ENCODE data around the gene RAPGEF1.

Gene RAPGEF1

DNA sequence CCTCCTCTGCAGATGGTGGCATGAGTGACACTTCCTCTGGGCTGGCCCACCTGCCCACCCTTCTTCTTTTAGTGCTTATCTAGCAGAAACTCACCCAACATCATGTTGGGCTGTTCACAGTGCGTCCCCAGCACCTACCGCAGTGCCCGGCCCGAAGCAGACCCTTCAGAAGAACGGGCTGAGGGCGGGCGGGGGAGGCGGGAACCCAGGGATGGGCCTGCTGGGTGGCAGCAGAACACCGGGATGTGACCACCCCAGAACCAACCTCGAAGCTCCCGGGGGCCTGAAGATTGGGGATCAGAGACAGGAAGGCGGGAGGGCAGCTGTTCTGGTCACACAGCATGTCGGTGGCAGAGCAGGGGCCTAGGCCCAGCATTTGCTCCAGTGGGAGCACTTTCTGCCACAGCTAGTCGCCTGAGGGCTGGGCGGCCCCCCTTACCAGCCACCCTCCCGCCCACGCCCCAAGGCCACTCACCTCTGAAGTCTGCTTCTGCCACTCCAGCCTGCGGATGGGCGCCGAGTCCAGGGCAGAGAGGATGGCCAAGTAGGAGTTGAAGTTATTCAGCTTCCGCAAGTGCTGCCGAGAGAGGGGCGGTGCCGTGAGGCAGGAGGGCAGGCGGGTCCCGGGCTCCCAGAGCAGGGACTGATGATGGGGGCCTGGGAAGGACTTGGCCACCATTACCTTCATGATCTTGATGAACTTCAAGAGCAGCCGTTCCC lies 155.9 kb downstream of the RAPGEF1 start:
- DNase-seq (ENCODE audit: low read depth): no peak

DNA sequence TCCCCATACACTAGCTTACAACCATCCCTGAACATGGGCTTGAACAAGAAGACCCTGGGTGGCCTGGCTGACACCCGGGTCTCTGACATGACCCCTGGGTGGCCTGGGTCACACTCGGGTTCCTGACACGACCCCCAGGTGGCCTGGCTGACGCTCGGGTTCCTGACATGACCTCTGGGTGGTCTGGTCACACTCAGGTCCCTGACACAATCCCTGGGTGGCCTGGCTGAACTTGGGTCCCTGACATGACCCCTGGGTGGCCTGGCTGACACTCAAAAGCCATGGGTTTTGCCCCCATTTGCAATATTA lies 156.6 kb downstream of the RAPGEF1 start:
- no peak for DNase-seq (ENCODE audit: low read depth)

DNA sequence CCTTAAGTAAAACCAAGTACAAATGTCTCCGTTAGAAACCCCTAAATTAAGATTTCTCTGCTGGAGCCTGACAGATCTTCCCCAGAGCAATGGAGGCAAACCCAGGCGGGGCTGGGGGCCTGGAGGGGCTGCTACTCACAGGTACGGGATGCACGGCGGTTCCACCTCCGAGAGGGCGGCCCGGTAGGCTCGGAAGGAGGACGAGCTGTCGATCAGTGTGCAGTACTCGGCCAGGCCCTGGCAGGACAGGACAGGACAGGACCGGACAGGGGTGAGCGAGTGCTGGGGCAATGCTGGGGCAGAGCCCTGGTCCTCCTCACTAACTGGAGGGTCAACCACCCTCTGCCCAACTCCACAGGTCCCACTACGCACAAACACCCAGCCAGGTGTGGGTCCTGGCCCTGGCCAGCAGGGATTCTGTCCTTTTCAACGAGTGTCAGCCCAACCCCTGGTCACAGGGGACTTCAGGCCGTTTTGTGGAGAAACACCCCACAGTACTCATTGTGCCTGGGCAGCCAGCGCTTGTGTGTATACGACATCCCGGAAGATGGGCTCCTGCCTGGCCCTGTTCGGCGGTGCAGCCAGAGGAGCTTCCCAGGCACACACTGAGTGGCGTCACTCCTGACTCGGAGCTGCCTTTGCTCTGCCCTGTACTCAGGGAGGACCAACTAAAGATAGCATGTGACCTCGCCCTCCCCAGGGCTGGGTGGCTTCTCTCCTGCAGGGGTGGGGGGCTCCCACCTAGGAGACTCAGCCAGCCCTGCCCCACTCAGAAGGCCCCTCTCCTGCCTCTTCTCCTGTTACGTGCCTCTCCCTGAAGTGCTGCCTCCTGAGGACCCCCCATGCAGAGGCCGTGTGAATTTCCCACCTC lies 157.2 kb downstream of the RAPGEF1 start:
- DNase-seq (ENCODE audit: low read depth): no peak

DNA sequence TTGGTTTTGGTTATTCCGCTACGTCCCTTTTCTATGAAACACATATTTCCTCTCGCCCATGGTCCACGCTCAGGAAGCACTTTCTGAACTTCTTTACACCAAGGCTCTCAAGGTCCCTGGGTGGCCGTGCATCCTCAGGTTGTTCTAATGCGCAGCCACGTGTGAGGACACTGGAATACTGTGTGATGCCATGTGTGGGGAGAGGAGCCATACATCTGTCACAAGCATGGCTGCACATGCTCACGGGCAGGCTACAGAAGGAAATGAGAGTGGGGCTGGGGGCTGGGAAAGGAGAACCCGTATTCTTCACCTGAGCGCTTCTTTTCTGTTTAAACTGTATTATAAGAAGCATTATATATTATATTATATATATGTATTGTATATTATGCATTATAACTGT lies 157.8 kb downstream of the RAPGEF1 start:
- DNase-seq (ENCODE audit: low read depth): no peak

DNA sequence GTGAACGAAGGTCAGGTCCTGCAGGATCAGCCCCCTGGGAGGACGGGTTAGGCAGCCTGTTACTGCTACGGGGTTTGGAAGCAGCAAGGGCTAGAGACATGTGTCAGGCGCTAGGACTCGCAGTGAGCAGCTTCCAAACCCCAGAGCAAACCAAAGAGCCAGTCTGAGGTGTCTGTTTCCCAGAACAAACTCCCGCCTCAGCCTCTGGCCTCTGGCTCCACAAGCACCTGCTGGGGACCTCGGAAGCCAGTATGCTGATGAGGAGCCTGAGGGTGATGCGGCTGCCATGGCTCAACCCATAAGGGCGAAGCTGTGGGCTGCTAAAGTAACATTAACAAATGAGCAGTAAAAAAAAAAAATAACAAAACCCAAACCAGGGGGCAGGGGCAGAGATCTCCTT lies 159.5 kb downstream of the RAPGEF1 start:
- DNase-seq (ENCODE audit: low read depth): no peak

DNA sequence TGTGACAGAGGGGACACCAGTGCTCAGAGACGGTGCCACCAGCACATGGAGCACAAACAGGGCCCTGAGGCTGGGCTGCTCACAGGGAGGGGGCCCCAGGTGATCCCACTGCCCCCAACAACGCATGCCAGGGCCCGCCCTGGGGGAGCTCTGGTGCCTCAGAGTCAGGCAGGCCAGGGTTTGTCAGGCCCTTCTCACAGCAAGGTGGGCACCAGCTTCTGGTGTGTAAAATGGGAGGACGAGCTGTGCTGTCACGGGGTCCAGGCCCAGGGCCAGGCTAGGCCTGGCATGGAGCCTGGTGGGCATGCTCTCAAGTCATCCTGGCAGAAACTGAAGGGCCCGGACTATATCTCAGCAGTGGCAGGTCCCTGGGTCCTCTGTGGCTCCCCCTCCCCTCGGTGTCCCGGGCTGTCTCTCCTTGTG lies 160.1 kb downstream of the RAPGEF1 start:
- DNase-seq (ENCODE audit: low read depth): no peak

DNA sequence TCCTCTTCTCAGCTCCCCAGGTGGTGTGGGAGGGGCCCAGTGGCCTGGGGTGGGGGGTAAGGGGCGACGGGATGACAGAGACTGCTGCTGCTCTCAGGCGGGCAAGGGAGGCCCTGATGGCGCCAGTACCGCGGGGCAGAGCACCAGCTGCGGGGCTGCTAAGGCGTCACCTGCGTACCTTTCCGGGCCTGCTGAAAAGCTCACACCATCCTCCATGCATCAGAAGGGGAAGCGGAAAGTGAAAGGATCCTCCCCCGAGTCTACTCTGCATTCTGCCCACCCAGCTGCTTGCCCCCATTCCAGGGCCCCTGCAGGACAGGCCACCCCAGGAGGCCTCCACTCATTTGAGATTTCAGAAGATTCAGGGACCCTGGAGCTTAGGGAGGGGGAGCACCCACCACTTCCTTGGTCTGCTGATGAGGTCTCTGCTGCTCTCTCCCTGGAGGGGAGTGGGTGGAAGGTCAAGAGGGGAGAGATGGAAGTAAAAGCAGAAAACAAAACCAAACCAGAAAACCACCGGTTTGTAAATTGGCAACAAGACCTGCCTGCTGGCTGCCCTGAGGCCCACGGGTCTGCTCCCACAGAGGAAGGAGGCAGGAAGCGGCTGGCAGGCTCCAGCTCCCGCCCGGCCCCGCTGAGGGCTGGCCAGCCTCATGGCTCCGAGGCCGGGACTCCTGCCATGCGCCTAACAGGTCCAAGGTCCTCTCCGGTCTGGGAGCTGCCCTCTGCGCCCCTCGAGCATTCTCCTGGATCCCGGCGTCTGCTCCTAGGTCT lies 161.0 kb downstream of the RAPGEF1 start:
- DNase-seq (ENCODE audit: low read depth): peak; percentile 14

DNA sequence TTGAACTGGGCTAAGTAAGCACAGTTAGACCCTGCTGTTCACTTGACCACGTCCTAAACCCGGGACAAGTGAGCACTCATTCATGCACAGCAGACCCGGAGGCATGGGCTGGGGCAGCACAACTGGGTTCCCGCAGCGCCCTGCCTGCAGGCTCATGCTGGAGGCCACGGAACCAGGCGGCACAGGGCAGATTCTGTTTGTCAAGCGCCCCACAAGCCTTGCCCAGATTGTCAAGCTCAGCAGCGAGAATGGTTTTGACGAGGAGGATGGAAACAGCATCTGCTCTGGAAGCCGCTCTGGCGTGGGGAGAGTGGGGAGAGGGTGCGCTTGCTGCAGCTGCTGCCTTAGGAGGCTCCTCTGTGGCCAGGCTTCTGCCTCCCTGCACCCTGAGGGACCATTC lies 161.9 kb downstream of the RAPGEF1 start:
- DNase-seq (ENCODE audit: low read depth): no peak

DNA sequence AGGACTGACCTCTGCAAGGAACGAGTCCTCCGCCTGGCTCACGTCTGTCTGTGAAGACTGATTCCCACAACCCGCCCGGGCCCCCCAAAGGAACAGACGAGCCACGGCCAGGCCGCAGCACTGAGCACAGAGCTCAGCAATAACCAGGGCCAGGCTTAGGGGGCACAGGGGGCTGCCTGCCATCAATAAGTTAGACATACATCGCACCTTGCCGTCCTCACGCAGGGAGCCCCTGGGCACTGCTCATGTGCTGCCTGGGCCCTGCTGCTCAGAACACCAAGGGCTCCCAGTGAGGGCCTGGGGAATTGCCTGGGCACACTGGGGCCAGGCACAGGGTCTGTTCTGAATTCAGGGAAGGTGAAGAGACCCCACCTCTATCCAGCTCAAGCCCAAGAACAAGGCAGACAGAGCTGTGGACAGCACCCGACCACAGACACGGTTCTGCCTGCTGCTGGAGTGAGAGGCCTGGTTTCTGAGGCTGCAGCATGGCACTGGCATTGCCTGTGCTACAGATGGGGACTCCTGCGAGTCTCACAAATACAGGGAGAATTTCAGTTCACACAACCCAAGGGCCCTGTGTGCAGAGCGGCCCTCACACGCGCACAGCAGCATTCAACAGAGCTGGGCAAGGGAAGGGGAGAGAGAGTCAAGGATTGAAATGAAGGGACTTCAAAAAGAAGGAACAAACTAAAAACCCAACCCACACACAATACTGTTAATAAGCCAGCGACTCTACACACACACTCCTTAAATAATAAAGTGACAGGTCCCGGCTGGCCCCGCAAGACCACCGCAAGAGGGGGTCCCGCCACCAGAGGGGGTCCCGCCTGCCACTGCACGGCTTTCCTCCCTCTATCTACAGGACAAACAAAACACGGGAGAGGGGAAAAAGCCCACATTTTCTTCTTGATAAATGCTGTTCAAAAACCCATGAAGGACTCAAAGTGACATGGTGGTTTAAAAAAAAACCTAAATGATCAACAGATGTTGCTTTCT lies 162.6 kb downstream of the RAPGEF1 start:
- no peak for DNase-seq (ENCODE audit: low read depth)

DNA sequence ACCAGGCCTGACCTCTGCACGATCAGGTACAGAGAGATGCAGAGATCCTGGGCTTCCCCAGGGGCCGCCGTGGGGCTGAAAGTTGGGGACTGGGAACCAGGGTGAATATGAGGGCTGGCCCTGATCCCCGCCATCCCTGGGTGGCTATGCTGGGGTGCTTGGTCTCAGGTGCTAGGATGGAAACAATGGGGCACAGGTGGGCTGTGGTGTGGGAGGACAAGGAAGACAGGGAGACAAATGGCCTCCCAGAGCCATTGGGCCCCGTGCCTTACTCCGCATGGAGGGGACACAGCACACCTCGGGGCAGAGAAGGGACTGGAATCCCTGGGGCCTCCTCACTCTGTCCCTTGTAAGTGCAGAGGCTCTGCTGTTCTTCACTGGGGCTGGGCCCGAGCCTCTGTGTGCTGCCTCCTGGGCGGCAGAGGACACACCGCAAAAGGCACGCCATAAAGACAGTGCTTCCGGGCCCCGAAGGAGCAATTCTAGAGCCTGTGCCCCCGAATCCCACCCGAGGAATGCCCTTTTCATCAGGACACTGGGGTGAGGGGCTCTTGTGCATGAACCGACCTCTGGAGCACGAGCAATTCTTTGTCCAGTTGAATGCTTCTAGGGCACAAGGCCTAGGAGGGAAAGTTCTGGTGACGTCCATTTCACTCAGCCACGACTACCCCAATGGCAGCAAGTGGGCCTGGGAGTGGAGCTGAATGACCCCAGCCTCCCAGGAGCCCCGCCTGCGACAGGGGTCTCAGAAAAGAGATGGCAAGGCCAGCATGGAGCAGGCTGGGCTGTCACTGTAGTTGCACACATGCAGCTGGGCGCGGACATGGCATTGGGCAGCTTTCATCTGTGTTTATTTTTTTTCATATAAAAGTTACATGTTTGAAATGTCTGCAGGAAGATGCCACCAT lies 163.7 kb downstream of the RAPGEF1 start:
- DNase-seq (ENCODE audit: low read depth): no peak

DNA sequence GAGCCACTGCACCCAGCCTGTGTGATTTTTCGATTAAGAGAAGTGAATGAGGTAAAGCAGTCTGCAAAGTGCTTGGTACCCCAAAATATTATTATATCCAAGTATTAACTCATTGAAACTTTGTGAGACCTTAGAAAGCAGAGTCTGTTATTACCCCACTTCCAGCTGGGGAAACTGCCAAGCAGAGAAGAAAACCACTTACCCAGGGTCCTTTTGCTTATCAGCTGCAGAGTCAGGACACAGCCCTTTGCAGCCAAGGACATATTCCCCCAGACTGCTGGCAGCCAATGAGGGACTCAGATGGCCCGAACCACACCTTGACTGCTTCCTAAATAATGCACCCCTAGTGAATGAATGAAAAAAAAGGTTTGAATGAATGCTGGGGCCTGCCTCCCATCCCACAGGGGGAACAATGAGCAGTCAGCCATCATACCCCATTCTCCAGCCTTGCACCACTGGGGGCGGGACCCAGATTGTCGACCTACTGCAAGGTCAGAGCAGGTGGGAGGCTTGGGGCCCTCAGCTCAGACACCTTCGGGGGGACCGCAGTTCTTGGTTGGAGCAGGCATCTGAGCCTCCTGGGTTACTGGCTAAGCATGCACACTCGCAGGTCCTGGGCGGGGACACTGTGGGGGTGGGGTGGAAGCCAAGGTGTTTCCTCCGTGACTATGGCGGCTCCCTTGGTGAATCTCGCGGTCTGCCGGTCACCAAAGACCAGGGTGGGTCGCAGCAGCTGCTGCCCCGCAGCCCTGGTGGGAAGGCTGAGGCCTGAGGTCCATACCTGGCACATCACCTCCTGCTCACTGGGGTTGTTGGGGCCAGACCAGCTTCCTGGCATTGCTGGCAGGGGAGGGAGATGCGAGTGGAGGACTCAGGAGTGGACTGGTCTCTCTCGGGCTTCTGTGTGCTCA lies 164.9 kb downstream of the RAPGEF1 start:
- DNase-seq (ENCODE audit: low read depth): no peak

DNA sequence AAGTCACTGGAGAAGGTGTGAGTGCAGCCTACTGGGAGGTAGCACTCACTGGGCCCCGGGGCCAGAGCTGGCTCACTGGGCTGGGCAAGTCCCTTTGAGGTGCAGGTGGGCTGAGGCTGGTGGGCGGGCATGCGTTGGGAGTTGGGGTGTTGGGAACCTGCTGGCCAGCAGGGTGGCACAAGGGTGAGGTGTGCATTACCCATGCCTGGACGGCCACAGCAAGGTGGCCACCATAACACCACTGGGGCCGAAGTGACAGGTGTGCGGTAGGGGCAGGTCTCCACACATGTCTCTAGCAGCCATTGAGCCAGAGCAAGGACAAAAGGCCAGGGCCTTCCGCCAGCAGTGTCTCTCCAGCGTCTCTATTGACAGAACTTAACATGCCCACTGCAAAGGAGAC lies 172.0 kb downstream of the RAPGEF1 start:
- DNase-seq (ENCODE audit: low read depth): no peak

DNA sequence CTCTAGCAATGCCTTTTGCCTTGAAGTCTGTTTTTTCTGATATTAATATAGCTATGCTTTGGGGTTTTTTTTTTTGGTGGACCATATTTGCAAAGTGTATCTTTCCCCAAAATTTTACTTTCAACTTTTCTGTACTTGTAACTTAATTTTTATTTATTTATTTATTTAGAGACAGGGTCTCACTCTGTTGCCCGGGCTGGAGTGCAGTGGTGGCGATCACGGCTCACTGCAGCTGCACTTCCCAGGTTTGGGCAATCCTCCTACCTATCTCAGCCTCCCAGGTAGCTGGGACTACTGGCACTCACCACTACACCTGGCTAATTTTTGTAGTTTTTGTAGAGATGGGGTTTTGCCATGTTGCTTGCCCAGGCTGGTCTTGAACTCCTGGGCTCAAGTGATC lies 173.7 kb downstream of the RAPGEF1 start:
- no peak for DNase-seq (ENCODE audit: low read depth)

DNA sequence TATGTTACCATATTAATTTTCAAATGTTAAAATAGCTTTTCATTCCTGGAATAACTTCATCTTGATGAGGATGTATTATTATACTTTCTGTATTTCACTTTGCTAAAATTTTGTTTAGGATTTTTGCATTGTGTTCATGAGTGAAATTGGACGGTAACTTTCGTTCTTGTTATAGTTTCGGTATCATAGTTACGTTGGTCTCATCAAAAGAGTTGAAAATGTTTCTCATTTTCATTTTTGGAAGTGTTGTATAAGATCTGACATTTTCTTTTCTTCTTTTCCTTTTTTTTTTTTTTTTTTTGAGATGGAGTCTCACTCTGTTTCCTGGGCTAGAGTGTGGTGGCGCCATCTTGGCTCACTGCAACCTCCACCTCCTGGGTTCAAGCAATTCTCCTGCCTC lies 174.5 kb downstream of the RAPGEF1 start:
- no peak for DNase-seq (ENCODE audit: low read depth)

DNA sequence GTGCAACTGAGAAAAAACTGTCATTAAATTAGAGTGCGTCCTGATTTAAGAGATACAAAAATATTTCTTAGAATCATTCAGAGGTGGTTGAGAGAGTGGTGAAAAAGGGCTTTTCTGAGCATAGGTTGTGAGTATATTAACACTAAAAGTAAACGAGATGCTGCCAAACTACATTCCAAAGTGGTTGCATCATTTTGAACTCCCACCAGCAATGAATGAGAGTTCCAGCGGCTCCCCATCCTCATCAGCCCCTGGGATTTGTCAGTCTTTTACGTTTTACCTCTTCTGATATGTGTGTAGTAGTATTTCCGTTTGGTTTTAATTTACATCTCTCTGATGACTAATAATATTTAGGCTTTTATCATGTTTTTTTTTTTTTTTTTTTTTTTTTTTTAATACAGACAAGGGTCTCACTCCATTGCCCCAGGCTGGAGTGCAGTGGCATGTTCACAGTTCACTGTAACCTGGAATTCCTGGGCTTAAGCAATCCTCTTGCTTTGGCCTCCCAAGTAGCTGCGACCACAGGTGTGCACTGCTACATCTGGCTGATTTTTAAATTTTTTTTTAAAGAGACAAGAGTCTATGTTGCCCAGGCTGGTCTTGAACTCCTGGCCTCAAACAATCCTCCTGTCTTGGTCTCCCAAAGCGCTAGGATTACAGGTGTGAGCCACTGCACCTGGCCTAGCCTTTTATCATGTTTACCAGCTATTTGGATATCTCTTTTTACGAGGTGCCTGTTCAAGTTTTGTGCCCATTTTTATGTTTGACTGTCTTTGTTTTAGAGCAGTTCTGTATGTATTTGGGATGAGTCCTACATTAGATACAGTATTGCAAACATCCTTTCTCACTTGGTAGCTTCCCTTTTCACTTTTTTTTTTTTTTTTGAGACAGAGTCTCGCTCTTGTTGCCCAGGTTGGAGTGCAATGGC lies 177.6 kb downstream of the RAPGEF1 start:
- no peak for DNase-seq (ENCODE audit: low read depth)

DNA sequence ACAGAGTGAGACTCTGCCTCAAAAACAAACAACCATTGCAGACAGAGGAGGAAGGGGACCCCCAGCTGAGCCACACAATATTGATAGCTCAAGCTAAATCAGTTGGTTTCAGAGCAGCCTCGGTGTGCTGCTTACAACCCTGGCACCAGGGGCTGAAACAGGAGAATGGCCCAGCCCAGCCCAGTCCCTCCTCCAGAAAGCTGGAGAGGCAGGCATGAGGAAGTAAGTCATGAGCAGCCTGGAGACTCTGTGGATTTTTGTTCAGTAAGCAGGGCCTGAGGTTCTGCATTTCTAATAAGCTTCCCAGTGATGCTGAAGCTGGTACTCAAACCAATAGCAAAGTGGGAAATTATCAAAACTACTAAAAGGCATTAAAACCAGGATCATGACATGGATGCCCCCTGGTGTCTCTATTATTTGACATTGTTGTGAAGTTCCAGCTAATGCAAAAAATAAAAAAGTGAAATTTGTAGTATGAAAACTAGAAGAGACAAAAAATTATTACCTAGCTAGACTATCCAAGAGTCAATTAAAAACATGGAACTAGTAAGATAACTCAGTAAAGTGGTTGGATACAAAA lies 180.4 kb downstream of the RAPGEF1 start:
- DNase-seq (ENCODE audit: low read depth): no peak

DNA sequence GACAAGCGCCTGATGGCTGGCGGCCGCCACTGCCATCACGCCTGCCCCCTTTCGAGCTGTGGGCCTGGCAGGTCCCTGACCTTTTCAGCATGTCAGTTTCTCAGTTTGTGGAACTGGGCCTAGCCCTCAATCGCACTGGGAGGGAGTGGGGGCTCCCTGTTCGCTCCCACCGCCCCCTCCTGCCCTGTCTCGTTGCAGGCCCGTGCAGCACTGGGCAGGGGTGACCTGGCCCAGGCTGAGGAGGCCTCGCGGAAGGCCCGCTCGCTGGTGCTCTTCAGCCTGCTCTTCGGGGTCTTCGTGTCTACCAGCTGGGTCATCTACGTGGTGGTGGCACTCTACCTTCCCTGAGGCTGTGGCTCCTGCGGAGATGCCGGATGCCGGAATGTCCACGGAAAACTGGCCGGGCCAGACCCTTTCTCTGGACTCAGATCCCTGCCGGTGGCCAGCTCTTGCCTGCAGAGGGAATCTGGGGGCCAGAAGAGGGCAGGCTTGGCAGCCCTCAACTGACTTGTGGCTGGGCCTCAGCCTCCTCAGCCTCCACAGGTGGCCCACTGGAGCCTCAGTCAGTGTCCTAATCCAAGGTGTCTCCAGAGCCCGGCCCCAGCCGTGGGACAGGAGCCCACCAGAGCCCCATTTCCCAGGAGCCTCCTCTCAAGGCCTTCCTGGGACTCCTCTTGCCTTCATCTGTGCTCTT lies 181.9 kb downstream of the RAPGEF1 start:
- DNase-seq (ENCODE audit: low read depth): no peak

Measured in stimulated activated CD8-positive, alpha-beta memory T cell treated with anti-CD3 and anti-CD28 coated beads, Interleukin-12 subunit alpha, Interleukin-12 subunit beta, amount 100 ng/mL, for 4 hours (primary cell).